Panc1 (cell line): ENCODE data around the gene CNKSR1.

Source experiments
- POLR2AphosphoS5 ChIP-seq: IDR thresholded peaks from 2 replicates; pipeline ENCODE4 v1.6.1; 2012; ENCODE audit warnings: mild to moderate bottlenecking, low read depth, low read length, moderate library complexity
- SIN3A ChIP-seq: IDR thresholded peaks from 2 replicates; pipeline ENCODE4 v1.6.1; 2012; ENCODE audit warnings: low read depth, mild to moderate bottlenecking, low read length, moderate library complexity, borderline replicate concordance; ENCODE audit not compliant: insufficient read depth
- TCF7L2 ChIP-seq: IDR thresholded peaks from 2 replicates; pipeline ENCODE4 v1.6.1; 2011; ENCODE audit warnings: mild to moderate bottlenecking, low read depth, low read length, inconsistent platforms
- TF ChIP-seq, protein P1 (sequence below): fragments of 450-650 bp; IDR thresholded peaks from 2 replicates; pipeline ENCODE4 v1.5.1; 2017; ENCODE audit warnings: mild to moderate bottlenecking
- TF ChIP-seq, protein P2 (sequence below), 2 experiments: IDR thresholded peaks; 2 replicates each; pipeline ENCODE4 v1.6.1; 2011 to 2012; ENCODE audit warnings: low read depth in 2 of 2, control low read depth in 1 of 2, low read length in 1 of 2, mild to moderate bottlenecking in 1 of 2, moderate library complexity in 1 of 2; ENCODE audit not compliant: insufficient read depth in 1 of 2

DNA sequence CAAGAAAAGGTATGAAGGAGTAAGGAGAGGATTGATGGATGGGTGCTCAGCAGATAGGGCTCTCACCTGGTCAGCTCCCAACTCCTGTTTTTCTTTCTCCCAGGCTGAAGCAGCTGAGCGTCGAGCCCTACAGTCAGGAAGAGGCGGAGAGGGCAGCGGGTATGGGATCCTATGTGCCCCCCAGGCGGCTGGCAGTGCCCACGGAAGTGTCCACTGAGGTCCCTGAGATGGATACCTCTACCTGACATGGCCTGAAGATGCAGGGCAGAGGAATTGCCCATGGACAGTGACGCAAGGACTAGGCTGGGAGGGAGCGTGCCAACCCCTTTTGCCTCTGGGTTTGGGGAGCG is 6.8 kb upstream of the CNKSR1 start:
- TF ChIP-seq, protein P1, sequence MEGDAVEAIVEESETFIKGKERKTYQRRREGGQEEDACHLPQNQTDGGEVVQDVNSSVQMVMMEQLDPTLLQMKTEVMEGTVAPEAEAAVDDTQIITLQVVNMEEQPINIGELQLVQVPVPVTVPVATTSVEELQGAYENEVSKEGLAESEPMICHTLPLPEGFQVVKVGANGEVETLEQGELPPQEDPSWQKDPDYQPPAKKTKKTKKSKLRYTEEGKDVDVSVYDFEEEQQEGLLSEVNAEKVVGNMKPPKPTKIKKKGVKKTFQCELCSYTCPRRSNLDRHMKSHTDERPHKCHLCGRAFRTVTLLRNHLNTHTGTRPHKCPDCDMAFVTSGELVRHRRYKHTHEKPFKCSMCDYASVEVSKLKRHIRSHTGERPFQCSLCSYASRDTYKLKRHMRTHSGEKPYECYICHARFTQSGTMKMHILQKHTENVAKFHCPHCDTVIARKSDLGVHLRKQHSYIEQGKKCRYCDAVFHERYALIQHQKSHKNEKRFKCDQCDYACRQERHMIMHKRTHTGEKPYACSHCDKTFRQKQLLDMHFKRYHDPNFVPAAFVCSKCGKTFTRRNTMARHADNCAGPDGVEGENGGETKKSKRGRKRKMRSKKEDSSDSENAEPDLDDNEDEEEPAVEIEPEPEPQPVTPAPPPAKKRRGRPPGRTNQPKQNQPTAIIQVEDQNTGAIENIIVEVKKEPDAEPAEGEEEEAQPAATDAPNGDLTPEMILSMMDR: no peak
- no peak for TF ChIP-seq POLR2AphosphoS5
- TF ChIP-seq, protein P2, sequence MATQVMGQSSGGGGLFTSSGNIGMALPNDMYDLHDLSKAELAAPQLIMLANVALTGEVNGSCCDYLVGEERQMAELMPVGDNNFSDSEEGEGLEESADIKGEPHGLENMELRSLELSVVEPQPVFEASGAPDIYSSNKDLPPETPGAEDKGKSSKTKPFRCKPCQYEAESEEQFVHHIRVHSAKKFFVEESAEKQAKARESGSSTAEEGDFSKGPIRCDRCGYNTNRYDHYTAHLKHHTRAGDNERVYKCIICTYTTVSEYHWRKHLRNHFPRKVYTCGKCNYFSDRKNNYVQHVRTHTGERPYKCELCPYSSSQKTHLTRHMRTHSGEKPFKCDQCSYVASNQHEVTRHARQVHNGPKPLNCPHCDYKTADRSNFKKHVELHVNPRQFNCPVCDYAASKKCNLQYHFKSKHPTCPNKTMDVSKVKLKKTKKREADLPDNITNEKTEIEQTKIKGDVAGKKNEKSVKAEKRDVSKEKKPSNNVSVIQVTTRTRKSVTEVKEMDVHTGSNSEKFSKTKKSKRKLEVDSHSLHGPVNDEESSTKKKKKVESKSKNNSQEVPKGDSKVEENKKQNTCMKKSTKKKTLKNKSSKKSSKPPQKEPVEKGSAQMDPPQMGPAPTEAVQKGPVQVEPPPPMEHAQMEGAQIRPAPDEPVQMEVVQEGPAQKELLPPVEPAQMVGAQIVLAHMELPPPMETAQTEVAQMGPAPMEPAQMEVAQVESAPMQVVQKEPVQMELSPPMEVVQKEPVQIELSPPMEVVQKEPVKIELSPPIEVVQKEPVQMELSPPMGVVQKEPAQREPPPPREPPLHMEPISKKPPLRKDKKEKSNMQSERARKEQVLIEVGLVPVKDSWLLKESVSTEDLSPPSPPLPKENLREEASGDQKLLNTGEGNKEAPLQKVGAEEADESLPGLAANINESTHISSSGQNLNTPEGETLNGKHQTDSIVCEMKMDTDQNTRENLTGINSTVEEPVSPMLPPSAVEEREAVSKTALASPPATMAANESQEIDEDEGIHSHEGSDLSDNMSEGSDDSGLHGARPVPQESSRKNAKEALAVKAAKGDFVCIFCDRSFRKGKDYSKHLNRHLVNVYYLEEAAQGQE (IDR thresholded peaks at IDR 0.05; ENCODE audit: insufficient read depth in 1 of 2, low read depth in 2 of 2, low read length in 1 of 2): no peak
- TF ChIP-seq TCF7L2: no peak
- no peak for TF ChIP-seq SIN3A
